ENCODE results near the gene ANXA7.

Gene ANXA7

DNA sequence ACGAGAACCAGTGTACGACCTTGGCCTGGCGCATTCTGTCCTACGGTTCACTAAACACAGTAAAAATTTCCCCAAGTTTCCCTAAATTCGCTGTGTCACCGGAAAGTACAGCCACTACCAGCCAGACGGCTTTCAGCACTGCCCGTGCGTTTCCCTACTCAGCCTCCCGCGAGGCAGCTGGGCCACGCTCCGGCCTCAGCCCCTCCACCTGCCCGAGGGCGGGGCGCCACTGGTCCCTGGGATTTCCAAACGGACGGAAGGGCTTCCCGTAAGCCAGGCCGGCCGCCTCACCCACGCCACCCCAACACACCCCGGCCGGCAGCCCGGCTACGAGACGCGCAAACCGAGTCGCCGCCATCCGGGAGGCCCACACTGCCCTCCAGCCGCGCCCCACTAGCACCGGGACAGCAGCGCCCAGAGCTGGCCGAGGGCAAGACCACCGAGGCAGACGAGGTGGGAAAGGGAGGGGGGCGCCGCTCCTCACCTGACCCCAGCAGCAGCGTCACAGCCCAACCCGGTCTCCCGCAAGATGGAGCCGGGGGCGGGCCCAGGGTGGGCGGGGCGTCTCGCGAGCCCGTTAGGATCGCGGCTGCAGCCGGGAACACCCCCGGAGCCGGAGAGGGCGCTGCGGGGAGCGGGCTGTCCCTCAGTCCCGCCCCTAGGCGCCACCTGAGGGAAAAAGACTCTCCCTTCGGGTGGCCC is at the start of gene ANXA7:
TSS of gene ANXA7 (minus strand) at position 531 of the 702 bp plus-strand sequence. CDS start 13,202 bp downstream, outside the sequence.
- peak; percentile 98 for DNase-seq

DNA sequence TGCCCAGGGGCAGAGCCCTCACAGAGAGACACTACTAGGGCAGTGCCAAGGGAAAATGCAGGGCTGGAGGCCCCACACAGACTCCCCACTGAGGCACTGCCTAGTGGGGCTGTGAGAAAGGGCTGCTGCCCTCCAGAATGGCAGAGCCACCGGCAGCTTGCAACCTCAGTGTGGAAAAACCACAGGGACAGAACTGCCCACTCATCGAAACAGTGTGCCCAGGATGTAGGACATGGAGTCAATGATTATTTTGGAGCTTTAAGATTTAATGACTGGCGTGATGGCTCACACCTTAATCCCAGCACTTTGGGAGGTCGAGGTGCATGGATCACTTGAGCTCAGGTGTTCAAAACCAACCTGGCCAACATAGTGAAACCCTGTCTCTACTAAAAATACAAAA is 47.0 kb upstream of the ANXA7 start:
- no peak for DNase-seq

DNA sequence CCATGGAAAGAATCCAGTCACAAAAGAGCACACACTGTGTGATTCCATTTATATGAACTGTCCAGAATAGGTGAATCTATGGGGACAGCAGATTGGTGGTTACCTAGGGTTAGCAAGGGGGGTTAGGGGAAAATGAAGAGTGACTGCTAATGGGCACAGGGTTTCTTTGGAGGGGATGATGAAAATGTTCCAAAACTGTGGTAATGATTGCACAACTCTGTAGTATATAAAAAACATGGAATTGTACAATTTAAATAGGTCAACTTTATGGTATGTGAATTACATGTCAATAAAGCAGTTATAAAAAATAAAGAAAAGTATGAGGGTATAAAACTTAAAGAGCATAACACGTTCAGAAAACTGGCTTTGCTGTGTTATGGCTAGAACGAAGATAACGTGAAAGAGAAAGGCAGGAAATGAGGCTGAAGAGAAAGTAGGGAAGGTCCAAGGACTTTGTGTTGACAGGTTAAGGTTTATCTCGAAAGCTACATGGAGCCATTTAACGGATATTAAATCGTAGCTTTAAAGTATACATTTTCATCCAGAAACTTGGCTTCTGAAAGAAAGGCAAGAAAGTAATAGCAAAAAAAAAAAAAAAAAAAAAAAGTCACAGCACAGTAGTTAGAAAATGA is 45.9 kb upstream of the ANXA7 start:
- no peak for DNase-seq

DNA sequence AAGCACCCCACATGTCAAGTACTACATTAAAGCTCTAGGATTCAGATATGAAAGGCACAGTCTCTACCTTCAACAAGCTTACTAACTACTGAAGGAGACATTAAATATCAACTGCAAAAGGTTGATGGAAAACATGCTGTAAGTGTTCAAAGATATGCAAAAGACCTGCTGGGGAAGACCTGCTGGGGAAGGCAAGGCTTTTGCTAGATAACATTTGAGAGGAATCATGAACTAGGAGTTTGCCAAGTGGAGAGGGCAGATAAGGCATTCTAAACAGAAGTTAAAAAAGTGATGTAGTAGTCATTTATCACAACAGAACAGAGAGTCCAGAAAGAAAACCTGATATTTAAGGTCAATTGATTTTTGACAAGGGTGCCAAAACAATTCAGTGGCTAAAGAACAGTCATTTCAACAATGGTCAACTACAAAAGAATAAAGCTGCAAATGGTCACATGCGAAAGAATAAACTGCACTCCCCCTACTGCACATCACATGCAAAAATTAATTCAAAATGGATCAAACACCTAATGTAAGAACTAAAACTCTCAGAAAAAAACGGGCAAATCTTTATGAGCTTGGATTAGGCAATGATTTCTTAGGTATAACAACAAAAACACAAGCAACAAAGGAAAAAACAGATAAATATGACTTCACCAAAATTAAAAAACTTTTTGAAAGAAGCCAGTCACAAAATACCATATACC is 42.5 kb upstream of the ANXA7 start:
- DNase-seq, result no peak

DNA sequence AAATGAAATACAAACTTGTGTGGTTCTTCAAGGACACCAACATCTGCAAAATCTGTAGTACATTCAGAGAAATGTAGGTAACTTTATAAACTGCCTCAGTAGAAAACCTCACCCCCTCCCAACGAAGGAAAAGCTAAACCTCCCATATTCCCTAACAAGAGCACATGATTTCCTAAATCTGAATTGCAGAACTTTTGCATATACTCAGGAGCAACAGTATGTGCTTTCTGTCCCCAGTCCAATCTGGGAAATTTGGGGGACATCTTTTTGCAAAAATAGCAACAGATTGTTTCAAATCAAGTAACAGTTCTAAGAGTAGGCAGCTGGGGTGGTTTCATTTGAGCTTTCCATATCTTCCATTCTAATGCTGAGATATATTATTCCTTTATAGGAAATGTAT is 35.3 kb upstream of the ANXA7 start:
- DNase-seq, result no peak

DNA sequence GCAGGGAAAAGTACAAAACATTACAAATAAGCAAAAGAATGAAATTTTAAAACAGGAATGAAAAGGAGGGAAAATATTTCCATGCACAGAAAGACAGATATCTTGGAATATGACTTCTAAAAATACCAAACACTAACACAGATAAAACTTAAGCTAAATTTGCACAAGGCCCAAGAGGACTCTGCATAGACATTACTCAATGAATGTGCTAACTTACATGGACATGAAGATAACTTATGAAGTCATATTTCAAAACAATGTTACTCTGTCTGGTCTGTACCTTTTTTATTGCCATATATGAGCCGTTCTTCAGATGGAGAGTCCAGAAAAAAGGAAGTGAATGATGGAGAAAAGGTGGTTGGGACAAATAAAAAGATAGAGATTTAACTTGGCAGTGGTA is 34.5 kb upstream of the ANXA7 start:
- no peak for DNase-seq

DNA sequence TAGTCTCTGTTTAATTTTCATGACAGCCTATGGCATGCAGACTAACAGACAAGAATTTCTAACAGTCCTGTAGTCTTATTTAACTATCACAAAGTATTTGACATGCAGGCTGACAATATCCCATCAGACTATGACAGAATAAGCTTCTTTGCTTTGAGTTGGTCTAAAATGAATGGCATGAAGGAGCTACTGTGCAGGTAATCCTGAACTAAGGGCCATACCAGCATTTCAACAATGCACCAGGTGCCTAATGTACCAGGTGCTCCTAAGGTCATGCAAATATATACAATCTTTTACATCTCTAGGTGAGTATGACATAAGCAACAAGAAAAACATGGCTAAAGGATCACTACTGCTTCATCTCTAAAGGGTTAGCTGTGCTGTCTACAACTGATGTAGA is 33.1 kb upstream of the ANXA7 start:
- no peak for DNase-seq

DNA sequence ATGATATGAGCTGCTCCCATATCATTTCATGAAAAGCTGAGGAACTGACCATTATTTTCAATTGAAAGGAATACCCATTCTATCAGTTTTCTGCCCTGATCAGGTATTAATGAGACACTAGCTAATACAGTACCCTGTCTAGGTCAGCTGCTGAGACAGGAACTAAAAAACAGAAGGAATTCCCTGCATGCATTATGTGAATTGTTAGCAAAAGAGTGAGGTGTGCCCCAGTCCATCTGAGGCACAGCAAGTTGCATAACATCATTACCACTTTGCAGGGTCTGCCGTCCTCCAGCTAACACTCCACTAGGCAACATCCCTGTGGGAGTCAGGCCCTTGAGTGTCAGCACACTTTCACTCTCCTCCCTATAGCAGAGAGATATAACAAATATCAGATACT is 30.6 kb upstream of the ANXA7 start:
- no peak for DNase-seq

DNA sequence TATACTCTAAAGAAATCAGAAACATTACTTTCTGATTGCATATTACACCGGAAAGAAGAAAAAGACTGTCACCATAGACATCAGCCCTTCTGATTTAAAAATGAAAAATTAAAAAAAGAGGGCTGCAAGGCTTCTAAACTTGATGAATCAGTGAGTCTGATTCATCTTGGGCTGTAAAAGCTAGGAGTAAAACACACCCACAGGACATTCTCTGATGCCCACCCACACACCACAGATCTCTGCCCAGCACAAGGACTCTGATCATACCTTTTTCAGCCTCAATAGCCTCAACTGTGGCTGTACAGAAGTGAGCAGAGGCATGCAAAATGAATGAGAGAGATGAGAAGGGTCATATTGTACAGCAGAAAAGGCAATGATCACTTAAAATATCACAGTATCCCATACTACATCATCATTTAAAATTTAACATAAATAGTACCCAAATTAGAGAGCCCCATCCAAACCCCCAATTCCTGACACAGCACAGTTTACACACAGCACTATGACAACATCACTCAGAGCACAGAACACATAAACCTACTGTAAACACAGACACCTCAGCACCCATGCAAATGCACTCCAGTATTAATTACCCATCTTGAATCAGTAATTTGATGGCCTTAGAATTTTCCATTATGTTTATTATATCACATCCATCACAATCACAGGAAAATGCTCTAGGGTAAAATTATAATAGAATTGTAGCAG is 25.9 kb upstream of the ANXA7 start:
- peak; percentile 12 for DNase-seq

DNA sequence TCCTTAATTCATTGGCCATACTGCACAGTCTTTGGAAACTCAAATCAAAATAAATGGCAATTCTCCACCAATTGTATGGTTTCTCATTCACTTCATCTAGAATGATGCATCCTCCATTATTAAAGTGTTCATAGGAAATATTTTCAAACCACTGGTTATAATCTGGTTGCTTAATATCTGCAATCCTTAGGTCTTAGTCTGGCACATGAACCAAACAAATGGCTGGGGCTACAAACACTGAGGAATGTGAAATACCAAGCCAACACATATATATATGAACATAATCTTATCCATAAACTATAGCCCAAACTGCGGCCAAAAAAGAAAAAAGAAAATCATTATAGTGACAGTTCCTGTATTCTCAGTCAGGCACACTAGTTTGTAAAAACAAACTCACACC is 25.2 kb upstream of the ANXA7 start:
- no peak for DNase-seq

DNA sequence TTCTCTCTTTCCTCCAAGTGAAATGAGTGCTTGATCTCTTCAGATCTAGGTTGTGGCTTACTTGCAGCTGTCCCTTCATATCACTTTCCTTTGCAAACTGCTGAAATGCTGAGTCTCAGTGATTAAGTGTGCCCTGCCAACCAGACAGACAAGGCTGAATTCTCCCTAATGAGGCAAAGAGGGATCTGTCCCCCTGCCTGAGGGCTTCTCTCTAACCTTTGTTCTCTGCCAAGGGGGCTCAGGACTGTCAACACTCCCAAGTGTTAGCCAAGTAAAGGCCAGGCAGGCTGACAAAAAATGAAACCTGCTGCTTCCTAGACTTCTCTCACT is 19.6 kb upstream of the ANXA7 start, which contains the start of gene MSS51:
TSS of gene MSS51 (minus strand) at position 24 of the 330 bp plus-strand sequence. CDS start 5,277 bp downstream, outside the sequence.
- DNase-seq, result no peak

DNA sequence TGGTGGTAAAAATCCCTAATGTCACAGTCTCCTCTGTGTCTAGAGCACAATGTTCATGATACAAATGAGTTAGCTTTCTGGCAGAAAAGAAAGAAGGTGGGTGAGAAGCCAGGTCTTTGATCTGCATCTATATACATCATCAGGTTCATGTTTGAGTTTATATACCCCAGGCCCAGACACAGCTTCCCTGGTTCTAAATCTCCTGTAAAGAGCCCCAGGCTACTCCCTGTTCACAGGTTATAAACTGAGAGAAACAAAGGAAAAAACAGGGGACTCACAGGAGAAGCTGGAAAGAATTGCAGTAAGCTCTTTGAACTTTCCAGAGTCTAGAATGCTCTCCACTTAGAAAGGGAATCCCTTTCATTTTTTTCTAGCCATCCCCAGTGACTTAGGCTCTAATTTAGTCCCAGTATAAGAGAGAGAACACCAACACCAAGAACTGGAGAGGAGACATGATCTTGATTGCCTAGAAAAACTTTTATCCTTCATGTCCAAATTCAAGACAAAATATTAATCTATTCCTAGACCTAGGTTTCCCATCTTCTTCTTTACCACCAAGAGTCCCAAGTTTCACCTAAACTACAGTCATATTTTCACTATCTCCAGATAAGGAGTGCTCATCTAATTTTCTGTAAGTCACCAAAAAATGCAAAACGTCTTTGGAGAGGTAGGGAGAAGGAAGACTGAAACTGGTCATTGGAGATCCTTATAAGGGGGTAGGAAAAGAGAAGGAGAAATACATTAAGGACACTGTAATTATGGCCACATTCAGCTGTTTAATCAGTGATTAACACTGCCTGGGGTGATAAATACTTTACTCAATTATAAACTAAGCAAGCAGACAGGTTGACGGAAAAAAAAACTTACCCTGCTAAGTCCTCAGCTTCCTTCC is 19.0 kb upstream of the ANXA7 start:
- no peak for DNase-seq

DNA sequence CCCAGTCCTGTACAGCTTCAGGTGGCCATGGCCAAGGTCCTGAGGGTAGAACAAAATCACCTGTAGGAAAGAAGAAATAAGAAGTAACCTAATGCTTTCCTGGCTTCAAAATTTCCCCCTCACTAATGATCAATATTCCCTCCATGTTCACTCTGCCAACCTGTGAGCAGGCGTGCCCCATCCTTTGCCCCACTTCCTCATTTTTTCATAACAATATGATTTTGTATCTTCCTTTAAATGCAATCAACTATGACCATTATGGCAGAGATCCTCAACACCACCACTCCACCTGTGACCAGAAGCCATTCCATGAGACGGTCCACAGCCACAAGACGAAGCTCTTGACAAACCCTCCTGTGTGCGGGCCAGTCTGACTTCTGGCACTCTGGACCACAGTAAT is 12.5 kb upstream of the ANXA7 start:
- no peak for DNase-seq

DNA sequence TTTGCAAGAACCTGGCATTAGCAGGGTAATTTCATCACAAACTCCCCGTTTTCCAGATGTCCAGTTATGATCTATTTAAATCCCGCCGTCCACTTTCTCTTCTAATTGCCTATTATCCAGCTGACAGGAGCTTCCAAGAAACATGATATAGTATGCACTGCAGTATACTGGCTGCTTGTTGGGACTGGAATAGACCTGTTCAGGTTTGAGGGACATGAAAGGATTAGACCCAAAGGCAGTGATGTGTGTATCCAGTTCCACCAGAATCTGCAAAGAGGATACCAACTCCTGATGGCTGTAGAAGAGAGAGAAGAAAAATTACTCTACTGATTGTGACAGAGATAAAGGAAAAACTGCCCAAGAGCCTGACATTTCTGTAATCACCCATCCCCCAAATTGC is 10.6 kb upstream of the ANXA7 start:
- DNase-seq, result no peak

DNA sequence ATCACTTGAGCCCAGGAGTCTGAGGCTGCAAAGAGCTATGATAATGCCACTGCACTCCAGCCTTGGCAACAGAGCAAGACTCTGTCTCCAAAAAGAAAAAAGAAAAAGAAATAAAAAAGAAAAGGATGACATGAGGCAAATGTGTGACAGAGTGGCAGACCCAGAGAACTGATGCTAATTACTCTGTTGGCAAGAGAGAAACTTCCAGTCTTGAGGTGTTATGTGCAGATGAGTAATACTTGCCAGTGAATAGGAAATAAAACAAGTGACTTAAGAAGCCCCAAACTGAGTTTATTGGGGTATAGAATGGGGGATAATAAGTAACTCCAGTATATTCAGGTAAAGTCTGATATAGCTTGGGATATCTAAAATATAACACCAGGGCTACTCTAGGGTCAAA is 9.5 kb upstream of the ANXA7 start:
- no peak for DNase-seq

DNA sequence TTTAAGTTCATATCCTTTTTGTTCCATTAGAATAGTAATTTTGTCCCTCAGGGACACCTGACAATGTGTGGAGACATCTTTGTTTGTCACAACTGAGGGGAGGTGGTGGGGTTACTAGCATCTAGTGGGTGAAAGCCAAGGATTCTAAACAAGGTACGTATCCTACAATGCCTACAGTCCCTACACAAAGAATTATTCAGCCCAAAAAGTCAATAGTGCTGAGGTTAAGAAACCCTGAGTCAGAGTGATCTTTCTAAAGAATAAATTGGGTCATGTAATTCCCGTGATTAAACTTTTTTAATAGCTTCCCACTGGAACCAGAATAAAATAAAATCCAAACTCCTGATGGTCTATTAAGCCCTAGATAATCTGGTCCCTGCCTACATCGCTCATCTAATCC is 2.7 kb upstream of the ANXA7 start:
- DNase-seq, result no peak

DNA sequence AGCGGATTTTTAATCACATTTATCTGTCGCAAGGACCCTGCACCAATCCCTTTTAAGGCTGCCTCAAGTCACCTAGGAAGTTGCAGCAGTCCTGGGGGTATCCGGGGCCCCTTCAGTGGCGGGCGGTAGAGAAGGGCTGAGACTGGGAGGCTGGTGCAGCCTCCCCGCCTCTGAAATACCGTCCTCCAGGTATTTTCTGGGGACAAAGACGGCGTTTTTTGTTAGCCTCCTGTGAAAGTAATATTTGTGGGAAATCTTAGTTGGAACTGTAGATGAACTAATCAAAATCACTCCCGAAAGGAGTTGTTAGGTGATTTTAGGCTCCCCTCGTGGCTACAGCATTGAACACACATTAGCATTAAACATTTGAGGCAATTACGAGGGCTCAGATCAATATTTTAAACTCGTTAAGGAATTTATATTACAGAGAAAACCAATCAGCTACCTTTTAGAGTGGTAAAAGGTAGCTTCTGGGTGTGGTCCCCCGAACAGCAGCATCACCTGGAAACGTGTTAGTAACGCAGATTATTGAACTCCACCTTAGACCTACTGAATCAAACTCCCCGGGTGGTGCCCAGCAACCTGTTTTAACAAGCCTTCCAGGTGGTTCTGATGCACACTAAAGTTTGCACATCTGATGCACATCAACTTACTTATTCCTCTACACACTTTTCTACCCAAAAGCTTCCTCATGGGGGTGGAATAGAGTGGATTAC is 530 bp upstream of the ANXA7 start:
- DNase-seq, result no peak

DNA sequence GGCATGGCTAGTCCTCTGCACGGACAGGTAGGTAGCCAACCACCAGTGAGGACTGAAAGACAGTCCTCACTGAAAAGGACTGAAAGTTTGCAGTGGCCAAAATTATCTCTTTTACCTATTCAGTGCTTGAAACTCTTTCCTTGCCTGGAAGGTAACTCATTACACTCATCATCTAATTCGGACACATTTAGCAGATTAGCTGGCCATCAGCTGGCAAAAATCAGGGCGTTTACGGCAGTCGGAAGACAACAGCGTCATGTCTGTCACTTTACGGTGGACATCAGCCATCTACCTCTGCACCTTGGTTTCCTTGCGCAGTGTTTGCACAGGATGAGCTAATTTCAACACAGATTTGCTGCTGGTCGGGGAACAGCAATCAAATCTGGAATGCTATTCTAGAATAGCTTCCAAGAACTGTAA is 740 bp downstream of the ANXA7 start:
- DNase-seq, result peak; percentile 60

DNA sequence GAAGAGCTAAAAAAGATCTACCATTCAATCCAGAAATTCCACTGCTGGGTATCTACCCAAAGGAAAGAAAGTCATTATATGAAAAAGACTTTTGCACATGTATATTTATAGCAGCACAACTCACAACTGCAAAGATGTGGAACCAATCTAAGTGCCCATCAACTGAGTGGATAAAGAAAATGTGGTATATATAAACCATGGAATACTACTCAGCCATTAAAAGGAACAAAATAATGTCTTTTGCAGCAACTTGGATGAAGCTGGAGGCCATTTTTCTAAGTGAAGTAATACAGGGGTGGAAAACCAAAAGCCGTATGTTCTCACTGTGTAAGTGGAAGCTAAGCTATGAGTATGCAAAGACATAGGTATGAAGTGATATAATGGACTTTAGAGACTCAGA is 3.0 kb downstream of the ANXA7 start:
- DNase-seq, result no peak

DNA sequence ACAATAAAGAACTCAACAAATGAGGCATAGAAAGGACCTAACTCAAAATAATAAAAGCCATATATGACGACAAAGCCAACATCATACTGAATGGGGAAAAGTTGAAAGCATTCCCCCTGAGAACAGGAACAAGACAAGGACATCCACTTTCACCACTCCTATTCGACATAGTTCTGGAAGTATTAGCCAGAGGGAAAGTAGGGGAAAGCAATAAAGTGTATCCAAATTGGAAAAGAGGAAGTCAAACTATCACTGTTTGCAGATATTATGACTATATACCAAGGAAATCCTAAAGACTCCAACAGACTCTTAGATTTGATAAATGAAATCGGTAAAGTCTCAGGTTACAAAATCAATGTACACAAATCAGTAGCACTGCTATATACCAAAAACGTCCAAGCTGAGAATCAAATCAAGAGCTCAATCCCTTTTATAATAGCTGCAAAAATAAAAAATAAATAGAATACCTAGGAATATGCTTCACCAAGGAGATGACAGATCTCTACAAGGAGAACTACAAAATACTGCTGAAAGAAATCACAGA is 4.8 kb downstream of the ANXA7 start:
- DNase-seq, result no peak

DNA sequence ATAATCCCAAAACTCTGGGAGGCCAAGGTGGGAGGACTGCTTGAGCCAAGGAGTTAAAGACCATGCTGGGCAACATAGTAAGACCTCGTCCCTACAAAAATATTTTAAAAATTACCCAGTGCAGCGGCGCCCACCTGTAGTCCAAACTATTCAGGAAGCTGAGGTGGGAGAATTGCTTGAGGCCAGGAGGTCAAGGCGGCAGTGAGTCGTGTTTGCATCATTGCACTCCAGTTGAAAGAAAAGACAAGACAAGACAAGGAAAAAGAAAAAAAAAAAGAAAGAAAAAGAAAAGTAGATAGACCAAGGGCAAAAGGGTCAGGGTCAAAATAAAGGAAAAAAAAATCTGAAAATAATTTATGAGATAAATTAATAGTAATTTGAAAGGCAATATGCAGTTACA is 5.8 kb downstream of the ANXA7 start:
- DNase-seq, result no peak

DNA sequence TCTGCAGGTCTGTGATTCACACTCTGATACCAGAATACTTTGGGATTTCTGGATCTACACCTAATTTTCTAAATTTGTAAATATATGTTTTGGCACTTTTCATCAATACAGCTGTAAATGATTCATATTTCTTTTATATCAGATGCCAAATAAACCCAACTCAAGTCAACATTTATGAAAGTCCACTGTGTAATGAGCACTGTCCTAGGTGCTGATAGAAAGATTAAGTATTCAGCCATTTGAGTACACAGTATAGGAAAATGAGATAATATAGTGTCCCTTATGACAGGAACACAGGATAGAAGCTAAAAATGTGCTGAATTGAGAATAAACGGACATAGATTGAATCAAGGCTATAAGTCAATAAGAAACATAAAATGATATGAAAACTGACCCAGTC is 6.4 kb downstream of the ANXA7 start:
- no peak for DNase-seq
